NCI-H2081 (cell line): Measurements from ENCODE around the gene CLSTN1.
"Not testable (repeated sequence)": the region's sequence is repeated elsewhere in the genome, so short reads cannot be mapped to it uniquely, and the experiment has no call there.

Experiments used
- DNase-seq, 2 experiments: peaks; one replicate each; lab custom pipeline; 2025; lab: John Stamatoyannopoulos, UW

The CLSTN1 gene

DNA sequence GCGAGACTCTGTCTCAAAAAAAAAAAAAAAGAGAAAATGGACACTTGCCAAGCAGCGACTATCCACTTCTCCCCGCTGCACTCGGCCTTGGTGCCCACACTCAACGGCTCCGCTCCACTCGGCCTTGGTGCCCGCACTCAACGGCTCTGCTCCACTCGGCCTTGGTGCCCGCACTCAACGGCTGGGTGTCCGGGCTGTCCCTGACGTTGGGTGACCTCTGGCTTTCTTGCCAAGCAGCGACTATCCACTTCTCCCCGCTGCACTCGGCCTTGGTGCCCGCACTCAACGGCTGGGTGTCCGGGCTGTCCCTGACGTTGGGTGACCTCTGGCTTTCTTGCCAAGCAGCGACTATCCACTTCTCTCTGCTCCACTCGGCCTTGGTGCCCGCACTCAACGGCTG, 61.3 kb downstream of the CLSTN1 start:
- not testable (repeated sequence) for DNase-seq

DNA sequence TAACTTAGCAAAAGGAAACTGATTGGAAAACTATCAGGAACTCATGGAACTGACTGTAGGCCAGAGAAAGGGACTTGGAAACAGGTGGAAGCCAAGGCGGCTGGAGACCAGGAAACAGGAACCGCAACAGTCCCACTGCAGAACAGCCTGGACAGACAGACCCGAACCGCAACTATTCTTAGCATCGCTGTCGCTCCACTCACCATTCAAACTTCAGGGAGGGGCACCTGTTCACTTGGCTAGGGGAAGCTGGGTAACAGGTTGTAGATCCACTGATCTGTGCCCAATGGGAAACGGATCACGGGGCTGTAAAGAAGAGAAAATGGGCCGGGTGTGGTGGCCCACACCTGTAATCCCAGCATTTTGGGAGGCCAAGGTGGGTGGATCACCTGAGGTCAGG, 61.9 kb downstream of the CLSTN1 start:
- DNase-seq, result no peak

DNA sequence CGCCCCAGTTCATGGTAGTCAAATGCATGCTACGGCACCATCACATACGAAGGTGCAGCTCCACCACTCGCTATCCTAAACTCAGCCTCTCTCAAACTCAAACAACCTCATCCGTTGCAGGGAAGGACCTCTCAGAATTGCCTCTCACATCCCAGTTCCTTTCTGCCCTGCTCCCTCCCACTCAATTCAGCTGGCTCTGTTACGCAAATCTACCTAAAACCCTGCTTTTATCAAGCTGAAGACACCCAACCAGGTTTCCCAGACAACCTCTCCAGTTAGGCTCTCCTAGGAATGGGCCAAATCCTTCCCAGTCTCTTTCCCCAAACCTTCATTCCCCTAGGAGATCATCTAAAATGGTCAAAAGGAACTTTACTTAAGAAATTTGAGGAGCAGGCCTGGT, 62.9 kb downstream of the CLSTN1 start:
- DNase-seq, result no peak

DNA sequence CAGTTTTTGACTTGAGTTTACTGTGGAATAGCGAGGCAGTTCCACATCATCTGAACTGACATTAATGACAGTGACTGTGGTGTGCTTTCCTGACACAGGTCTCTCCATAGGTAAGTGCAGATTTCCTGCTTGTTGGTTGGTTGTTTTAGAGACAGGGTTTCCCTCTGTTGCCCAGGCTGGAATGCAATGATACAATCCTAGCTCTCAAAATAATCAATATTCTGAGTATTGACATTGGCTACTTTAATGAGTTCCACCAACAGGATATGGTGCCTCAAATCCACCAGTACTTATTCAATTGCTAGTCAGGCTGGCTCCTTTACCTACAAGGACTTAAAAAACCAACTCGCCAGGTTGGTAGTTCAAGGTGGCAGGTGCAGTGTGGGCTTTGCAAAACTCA, 63.8 kb downstream of the CLSTN1 start:
- DNase-seq, result no peak

DNA sequence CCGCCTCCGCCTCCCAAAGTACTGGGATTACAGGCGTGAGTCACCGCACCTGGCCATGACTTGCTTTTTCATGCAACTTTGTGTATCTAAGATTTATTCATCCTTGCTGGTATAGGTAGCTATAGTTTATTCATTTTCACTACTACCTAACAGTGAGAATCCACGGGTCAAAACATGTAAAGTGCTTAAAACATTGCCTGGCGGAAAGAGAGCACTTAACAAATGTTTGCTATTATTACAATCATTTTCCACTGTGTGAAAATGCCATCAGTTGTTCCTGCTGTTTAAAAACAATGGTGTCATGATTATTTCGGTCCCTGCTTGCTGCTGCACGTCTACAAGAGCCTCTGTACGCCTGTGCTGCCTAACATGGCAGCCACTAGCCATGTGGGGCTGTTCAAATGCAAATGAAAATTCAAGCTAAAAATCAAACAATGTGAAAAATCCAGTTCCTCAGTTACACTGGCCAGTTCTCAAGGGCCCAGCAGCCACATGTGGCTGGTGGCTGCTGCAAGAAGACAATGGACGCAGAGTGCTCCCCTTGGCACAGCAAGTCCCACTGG, 65.1 kb downstream of the CLSTN1 start:
- DNase-seq, result no peak

DNA sequence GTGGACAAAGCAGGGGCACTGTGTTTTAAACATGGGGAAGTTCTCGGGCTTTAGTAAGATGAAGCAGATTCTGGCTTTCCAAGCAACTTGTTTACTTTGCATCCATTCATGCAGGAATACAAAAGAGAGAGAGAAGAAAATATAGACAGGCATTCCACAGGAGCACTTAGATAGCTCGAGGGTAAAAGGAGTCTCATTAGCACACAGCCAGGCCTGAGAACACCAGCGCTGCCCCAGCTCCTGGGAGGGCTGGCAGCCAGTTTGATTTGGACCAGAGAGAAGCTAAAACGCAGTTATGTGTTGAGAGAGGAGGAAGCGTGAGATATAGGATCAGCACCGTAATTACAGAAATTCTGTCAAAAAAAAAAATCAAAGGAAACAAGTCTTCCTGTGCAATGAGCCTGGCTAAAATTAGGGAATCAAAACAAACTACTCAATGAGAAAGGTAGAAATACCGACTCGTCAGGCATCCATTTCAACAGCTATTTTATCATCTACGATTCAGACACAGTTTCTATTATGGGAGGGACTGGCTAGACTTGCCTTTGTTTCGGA, 68.2 kb downstream of the CLSTN1 start:
- DNase-seq, result no peak

DNA sequence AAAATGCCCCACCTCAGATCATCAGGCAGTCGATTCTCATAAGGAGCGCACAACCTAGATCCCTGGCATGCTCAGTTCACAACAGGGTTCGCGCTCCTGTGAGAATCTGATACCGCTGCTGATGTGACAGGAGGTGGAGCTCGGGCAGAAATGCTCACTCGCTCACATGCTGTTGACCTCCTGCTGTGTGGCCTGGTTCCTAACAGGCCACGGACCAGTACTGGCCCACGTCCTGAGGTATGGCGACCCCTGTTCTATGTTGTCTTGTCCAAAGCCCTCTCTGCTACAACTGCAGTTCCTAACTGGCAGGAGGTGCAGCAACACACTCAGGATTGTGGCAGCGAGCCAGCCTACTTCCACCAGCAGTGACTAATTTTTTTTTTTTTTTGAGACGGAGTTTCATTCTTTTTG, 70.6 kb downstream of the CLSTN1 start:
- no peak for DNase-seq

DNA sequence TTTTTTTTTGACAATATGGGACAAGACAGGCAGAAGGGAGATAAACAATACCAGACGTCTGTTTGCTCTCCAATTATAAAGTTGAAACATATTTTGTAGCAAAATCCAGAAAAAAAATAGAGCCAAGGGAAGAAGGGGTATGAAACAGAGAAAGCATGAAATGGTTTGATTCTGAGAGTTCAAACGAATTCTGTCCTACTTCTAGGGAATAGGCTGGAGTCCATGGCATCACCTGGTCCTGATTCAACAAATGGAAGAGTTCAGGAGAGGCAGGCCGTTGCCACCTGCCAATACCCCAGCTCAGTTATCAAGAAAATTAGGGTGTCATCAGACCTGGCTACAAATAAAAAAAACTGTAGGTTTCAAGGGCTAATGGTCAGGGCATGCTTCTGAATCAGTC, 71.8 kb downstream of the CLSTN1 start:
- DNase-seq, result no peak

DNA sequence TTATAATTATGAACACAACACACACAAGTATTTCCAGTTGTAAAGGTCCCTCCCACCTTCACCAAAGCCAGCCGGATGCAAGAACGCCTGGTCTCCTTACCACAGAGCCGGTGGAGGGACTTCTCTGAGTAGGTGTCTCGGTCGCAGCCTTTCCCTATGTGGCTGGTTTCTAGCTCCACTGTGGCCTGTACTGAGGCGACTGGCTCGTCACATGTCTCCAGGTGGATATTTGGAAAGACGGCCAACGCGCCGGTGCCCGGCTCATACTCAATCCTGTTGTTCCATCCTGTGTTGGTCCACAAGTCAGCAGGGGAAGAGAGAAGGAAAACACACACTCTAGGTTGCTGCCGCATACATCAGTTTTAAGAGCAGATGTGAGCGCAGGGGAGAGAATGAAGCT, 74.4 kb downstream of the CLSTN1 start:
- DNase-seq, result no peak

DNA sequence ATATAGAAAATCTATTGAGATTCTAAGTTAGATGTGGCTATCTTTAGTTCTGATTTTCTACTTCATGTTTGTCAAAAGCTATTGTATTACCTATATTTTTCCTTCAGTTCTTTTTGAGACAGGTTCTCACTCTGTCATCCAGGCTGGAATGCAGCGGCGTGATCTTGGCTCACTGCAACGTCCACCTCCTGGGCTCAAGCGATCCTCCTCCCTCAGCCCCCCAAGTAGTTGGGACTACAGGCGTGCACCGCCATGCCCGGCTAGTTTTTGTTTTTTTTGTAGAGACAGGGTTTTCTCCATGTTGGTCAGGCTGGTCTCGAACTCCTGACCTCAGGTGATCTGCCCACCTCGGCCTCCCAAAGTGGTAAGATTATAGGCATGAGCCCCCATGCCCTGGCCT, 75.4 kb downstream of the CLSTN1 start:
- DNase-seq, result not testable (repeated sequence)

DNA sequence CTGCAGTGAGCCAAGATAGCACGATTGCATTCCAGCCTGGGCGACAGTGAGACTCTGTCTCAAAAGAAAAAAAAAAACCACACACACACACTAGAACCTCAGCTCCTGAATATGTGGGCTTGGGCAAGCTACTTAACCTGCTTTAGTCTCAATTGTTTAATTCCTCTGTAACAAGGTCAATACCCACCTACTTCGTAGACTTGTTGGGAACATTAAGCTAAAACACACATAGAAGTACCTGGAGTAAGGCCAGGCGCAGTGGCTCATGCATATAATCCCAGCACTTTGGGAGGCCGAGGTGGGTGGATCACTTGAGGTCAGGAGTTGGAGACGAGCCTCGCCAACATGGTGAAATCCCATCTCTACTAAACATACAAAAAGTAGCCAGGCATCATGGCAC, 77.1 kb downstream of the CLSTN1 start:
- no peak for DNase-seq

DNA sequence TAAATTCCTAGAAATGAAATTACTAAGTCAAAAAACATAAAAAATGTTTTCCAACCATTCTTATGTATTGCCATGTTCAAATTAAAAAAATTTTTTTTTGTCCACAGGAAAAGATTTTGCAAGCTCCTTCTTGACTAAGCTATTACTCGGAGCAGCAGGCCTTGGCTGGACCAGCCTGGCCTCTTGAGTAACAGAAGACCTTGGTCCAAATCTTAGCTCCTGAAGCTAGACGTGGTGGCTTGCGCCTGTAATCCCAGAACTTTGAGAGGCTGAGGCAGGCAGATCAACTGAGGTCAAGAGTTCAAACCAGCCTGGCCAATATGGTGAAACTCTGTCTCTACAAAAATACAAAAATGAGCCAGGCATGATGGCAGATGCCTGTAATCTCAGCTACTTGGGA, 77.6 kb downstream of the CLSTN1 start:
- no peak for DNase-seq

DNA sequence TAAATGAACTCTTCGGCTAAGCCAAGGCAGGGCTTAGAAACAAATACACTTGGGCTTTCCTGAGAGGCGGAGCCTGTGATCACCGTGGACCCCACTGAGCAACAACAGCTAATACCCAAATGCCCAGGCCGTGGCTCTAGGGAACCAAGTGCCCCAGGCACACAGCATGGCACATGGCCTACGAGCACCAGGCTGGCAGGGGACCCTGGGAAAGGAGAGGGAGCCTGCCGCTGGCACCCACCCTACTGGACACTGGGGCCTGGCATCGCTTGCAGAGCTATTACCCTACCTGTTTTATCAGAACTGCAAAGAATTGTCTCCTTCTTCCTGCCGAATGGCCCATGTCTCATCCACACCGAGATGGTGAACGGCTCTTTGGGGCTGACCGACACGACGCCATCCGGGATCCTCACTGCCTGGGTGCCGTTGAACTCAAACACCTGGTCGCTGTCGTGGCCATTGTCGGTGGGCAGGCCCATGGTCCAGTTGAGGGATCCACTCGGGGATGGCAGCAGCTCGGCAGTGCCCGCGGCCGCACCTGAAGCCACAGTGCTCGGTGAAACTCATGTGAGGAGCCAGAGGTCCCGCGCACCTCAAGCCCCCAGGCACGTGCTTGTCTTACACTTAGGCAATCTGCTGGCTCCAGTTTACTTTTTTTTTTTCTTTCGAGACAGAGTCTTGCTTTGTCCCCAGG, 79.5 kb downstream of the CLSTN1 start:
- no peak for DNase-seq

DNA sequence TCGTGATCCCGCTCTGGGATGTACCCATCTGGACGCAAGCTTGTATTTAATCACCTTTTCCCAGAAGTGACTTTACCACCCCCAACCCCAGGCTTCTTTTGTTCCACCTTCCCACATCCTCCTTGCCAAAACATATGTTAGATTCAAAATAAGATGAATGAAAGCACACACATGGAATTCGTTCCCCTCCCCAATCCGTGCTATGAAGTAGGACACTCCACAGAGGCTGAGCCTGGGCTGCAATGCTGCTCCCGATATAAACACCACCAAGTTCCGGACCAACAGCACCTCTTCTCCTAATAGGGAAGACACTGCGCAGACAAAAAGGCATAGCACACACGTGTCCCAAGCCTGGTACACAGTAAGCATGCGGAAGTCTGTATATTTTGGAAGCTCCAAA, 86.1 kb downstream of the CLSTN1 start:
- DNase-seq, result no peak

DNA sequence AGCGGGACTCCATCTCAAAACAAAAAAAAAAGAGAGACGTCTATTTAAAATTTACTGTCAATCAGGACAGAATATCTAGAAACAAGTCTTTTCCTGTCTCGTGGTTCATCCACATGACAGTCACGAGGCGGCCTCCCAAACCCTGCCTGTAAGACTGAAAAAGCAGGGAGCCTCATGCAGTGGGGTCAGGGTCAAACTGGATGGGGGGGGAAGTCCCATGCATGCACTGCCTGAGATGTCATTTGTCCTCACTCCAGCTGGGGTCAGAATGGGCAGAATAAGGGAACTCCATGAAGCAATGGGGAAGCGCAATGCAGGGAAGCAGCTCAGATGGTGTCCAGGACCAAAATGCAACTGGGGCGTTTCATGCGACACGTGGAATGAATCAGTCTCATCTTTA, 86.7 kb downstream of the CLSTN1 start:
- DNase-seq, result no peak

DNA sequence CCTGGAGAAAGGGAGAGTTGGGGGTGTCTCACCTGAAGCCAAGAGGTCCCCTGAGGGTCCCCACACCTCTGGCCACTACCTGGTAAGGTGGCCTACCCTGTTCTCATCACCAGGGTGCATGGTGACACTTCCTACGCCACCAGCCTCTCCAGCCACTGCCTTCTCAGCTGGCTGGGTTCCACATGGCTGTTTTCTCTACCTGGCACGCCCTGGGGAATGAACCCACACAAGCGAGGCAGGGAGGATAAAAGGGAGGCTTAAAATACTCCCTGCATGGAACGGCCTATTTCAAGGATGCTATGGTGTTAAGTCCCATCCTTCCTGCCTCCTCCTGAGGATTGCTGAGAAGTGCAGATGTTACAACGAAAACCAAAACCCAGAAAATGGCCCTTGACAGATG, 87.5 kb downstream of the CLSTN1 start:
- DNase-seq, result no peak

DNA sequence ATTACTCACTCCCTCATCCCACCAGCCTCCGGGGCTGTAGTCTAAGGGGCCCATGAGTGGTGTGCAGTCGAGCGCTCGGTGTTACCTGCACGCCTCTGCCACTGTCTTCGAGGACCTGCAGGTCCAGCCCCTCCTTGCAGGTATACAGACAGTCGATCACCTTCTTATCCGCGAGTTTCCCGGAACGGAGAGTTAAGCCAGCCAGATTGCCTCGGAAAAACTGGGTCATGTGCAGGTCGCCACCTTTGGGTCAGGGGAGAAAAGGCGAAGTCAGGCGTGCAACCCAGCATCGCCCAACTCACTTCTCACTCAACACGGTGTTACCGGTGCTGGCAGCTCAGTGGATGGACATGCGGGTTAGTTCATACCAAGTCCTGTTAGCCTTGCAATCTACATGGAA, 88.0 kb downstream of the CLSTN1 start:
- no peak for DNase-seq

DNA sequence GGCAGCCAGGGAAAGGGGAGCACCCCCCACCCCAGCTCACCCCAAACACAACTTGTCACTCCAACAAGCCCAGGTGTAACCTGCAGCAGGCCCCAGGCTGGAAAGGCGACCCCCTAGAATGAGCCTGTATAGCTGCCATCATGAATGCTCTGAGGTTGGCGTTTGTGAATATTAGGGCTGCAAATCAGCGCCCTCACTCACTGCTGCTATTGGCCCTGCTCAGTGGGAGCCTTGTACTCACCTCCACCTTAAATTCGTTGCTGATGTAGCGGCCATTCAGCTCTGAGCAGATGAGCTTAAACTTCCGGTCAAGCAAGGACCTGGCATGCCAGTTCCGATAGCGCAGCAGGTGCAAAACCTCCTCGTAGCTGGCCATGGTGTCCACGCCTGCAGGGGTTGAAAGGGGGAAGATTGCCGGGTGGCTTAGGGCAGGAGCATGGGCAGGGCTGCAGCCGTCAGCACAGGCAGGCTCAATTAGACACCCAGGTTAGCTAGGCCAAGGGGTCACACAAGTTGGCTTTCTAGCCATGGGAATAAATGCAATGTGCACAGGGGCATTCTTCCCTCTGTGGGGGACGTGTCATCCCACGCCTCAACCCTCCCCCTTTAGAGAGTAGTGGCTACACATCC, 90.5 kb downstream of the CLSTN1 start:
- DNase-seq, result no peak

DNA sequence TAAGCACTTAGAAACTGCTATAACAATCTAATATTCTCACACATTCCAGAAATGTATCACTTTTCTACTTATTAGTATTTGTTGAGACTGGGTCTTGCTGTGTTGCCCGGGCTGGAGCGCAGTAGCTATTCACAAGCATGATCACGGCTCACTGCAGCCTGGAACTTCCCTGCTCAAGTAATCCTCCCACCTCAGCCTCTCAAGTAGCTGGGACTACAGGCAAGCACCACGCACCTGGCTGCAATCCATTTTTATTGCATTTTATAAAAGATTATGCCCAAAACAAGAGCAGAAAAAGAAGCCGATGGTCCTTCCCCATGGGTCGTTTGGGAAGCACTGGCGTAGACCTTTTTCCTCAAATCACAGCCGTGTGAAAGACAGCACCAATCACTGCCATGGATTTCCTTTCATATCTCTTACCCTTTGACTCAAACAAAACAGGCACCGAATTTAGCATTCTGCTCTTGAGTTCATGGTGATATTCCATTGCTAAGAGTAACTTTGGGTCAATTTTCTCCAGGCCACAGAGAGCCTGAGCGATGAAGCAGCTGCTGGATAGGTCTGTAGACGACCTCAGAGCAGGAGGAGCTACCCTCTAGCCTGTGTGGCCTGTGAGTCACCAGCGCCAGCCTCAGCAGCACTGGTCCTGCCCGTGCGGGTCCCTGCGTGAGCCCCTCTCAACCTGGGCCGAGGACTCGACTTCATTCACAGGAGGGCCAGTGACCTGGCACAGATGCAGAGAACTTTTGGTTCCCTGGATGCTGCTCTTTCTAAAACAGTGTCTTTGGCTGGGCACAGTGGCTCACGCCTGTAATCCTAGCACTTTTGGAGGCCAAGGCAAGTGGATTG, 91.4 kb downstream of the CLSTN1 start:
- DNase-seq, result no peak

DNA sequence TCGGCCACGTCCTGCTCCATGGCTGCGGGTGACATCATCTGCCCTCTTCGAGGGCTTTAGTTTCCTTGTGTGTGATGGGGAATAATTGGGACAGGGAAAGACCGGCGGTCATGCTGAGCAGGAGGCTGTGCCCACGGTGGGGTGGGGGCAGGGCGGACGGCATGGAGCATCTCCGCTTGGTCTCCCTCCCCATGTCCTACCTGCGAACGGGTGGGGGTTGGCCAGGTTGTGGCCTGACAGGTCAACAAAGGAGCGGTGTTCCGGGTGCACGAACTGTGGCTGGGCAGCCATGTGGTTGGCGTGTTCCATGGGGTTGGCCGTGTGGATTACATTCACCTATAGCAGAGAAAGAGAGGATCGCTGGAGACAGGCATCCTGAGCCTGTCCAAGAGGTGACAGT, 92.2 kb downstream of the CLSTN1 start:
- no peak for DNase-seq

DNA sequence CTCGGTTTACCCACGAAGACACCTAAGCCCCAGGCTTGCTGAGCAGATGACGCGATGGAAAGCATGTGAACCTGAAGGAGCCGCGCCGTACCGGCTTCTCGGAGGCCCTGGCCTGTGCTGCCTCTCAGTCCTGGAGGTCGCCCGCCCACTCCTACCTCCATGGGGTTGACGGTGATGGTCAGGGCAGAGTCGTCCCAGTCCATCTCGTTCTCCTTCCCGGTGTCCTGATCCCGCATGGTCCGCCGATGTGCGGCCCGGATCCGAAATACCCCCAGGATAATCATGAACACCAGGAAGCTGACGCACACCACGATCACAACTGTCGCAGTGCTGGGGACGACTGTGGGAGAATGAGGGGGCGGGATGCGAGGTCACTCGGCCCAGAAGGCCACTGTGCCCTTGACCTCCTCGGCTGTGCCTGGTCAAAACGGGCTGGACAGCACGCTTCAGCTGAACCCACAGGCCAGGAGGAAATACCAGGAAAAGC, 92.7 kb downstream of the CLSTN1 start:
- no peak for DNase-seq
